Activated T-helper 1 cell treated with anti-CD3 and anti-CD28 coated beads, Interleukin-12 subunit alpha, Interleukin-12 subunit beta, Interleukin-2, Interleukin-4 antibody, amounts not matched to agents 30 ng/mL and 10 ng/mL and 1 ng/mL, durations not matched to agents 14 hours and 24 hours and 36 hours (primary cell): ENCODE results near the gene SLC30A10. TPM values are rescaled to one million over a fixed set of nuclear protein-coding genes. Genes with fewer than 3 reads are reported as not detected.
"Not testable (repeated sequence)": the region's sequence is repeated elsewhere in the genome, so short reads cannot be mapped to it uniquely, and the experiment has no call there.

ENCODE experiments used
- DNase-seq: peaks from one replicate; pipeline ENCODE4 v3.0.0; 2021; ENCODE audit warnings: low spot score
- H3K27ac Mint-ChIP-seq: one replicate; pipeline ENCODE4 v1.8.0; 2021; ENCODE audit warnings: mild to moderate bottlenecking, mixed read lengths
- H3K27me3 Mint-ChIP-seq: one replicate; pipeline ENCODE4 v1.8.0; 2022; ENCODE audit warnings: mild to moderate bottlenecking, moderate library complexity, mixed read lengths; ENCODE audit not compliant: insufficient read depth
- H3K36me3 Mint-ChIP-seq: one replicate; pipeline ENCODE4 v1.8.0; 2021; ENCODE audit warnings: low read depth, mixed read lengths
- H3K4me1 Mint-ChIP-seq: one replicate; pipeline ENCODE4 v1.8.0; 2021; ENCODE audit warnings: low read depth, mixed read lengths
- H3K4me3 Mint-ChIP-seq: one replicate; pipeline ENCODE4 v1.8.0; 2021; ENCODE audit warnings: mild to moderate bottlenecking, moderate library complexity, mixed read lengths
- H3K9me3 Mint-ChIP-seq: one replicate; pipeline ENCODE4 v1.8.0; 2021; ENCODE audit warnings: mixed read lengths
- intact Hi-C: fragments of 100-400 bp; cut with micrococcal nuclease; formaldehyde crosslinking; loops from one replicate; pipeline ENCODE4 v1.15.1; 2024
- total RNA-seq: library from RNA; stranded (reverse); gene quantifications from 2 replicates; pipeline ENCODE4 v1.2.3, GENCODE V29; 2022

SLC30A10 gene
- total RNA-seq, 1 donor from 2014 or later = not detected

DNA sequence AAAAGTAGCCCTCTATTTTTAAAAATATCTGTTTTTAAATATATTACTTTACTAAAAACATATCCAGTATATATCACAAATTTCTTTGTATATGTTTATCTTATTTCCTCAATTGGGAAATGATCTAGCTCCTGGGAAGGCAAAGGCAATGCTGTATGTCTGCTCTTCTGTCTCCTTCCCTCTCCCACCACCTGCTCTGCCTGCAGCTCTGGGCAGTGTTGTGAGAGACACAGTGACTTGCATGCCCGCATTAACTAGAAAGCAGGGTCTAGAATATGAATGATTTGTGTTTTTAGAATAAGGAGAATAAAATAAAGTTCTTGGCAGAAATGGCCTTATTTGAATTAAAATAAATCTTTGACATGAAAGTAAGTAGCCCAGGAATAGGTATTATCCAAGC is 11.1 kb downstream of the SLC30A10 start:
- DNase-seq = no peak
- intact Hi-C loops = no loop called here
- no peak overlapping the region for H3K27ac Mint-ChIP-seq
- H3K27me3 Mint-ChIP-seq = peaks cover 4% of the 10 kb centered on the region
- H3K4me3 Mint-ChIP-seq = no peak overlapping the region
- no peaks in the 10 kb centered on the region for H3K36me3 Mint-ChIP-seq
- no peaks in the 10 kb centered on the region for H3K4me1 Mint-ChIP-seq
- H3K9me3 Mint-ChIP-seq = no peaks in the 10 kb centered on the region

DNA sequence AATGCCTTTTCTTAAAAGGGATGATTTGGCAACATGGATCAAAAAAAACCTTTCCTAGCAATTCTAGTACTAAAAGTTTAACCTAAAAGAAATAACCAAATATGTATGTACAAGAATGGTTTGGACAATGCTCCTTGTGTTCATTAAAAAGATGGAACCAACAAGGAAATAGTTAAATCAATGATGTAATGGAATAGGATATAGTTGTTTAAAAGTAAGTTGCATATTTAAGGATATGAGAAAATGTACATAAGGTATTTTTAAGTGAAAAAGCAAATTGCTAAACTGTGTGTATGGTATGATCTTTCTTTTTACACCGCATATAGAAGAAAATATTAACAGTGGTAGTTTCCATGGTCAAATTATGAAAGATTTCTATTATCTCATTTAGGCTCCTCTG is 12.1 kb downstream of the SLC30A10 start:
- DNase-seq = no peak
- no peaks in the 10 kb centered on the region for H3K36me3 Mint-ChIP-seq
- H3K4me1 Mint-ChIP-seq = no peaks in the 10 kb centered on the region
- no peaks in the 10 kb centered on the region for H3K9me3 Mint-ChIP-seq
- H3K4me3 Mint-ChIP-seq = no peak overlapping the region
- intact Hi-C loops = no loop called here
- peaks cover 3% of the 10 kb centered on the region for H3K27me3 Mint-ChIP-seq
- H3K27ac Mint-ChIP-seq = no peak overlapping the region

DNA sequence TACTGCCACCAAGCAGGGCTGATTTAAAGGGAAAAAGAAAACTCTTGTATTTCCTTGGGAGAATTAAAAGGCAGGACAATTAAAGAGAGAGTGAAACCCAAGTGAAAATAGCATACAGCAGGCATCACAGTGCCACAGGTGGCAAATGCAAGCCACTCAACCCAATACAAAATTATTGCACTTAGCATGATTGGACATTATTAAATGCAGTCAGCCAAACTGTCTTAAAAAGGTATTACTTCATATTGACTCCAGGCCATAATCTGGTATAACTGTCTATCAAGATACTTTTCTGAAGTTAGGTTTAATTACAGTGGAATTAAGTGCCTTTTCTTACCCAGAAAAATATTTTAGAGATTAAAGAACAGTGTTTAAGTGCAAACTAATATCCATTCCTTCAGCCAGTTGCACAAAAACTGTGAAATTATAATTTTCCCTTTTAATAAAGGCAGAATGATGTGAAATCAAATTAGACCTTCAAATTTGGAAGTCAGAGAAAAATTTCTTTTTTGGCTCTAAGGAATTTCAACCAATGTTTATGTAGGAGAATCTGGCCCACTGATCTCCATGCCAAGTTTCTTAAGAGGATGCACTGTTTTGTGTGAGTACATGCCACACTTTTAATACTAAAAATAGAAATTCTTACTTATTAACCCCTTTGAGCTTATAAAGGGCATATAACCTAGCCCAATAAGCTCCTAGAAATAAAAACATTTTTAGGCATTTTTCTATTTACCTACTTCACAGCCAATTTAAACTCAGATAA is 15.2 kb downstream of the SLC30A10 start:
- no peak overlapping the region for H3K4me3 Mint-ChIP-seq
- no peaks in the 10 kb centered on the region for H3K27me3 Mint-ChIP-seq
- H3K27ac Mint-ChIP-seq = no peak overlapping the region
- no peaks in the 10 kb centered on the region for H3K36me3 Mint-ChIP-seq
- intact Hi-C loops = no loop called here
- no peaks in the 10 kb centered on the region for H3K9me3 Mint-ChIP-seq
- no peaks in the 10 kb centered on the region for H3K4me1 Mint-ChIP-seq
- no peak for DNase-seq

DNA sequence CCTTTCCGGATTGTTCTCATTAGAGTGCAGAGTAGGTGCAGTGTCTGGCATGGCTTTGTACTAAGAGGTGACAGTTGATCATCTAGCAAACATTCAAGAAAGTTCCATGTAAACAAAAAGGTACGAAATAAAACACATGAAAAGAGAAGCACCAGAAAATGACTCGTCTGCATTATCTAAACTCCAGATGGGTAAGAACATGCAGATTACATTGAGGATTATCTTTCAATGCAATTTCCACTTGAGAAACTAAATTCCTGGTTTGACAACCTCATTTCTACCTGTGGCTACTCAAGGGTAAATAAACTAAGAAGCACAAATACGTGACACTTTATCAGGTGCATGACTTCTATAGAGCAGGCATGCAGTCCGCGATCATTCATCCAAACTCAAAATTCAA is 17.6 kb downstream of the SLC30A10 start:
- Mint-ChIP-seq H3K27me3 (no peaks in the 10 kb centered on the region), H3K36me3 (no peaks in the 10 kb centered on the region), H3K9me3 (no peaks in the 10 kb centered on the region), H3K4me3 (no peak overlapping the region), H3K27ac (no peak overlapping the region), H3K4me1 (peaks cover 9% of the 10 kb centered on the region)
- intact Hi-C loops = no loop called here
- DNase-seq = no peak

GRCh38 chr1:219909476-219909875 is 18.9 kb downstream of the SLC30A10 start:
- Mint-ChIP-seq H3K9me3 (no peaks in the 10 kb centered on the region), H3K36me3 (no peaks in the 10 kb centered on the region), H3K27me3 (no peaks in the 10 kb centered on the region), H3K4me3 (no peak overlapping the region), H3K4me1 (peaks cover 9% of the 10 kb centered on the region), H3K27ac (no peak overlapping the region)
- DNase-seq = no peak
- intact Hi-C loops = no loop called here

GRCh38 chr1:219908170-219908569 is 20.2 kb downstream of the SLC30A10 start:
- peaks cover 9% of the 10 kb centered on the region for H3K4me1 Mint-ChIP-seq
- intact Hi-C loops = no loop called here
- no peaks in the 10 kb centered on the region for H3K27me3 Mint-ChIP-seq
- no peaks in the 10 kb centered on the region for H3K36me3 Mint-ChIP-seq
- no peak for DNase-seq
- H3K27ac Mint-ChIP-seq = no peak overlapping the region
- H3K4me3 Mint-ChIP-seq = no peak overlapping the region
- no peaks in the 10 kb centered on the region for H3K9me3 Mint-ChIP-seq

- H3K27me3 Mint-ChIP-seq = peaks cover 3% of the 10 kb centered on the region
- no peak for DNase-seq
- no peak overlapping the region for H3K27ac Mint-ChIP-seq
- no peak overlapping the region for H3K4me3 Mint-ChIP-seq
- peaks cover 9% of the 10 kb centered on the region for H3K4me1 Mint-ChIP-seq
- H3K36me3 Mint-ChIP-seq = no peaks in the 10 kb centered on the region
- H3K9me3 Mint-ChIP-seq = no peaks in the 10 kb centered on the region
- intact Hi-C loops = no loop called here
Observed at GRCh38 chr1:219907772-219908070, 20.6 kb downstream of the SLC30A10 start.

- H3K27ac Mint-ChIP-seq = no peak overlapping the region
- H3K4me1 Mint-ChIP-seq = peaks cover 9% of the 10 kb centered on the region
- H3K36me3 Mint-ChIP-seq = no peaks in the 10 kb centered on the region
- no peak overlapping the region for H3K4me3 Mint-ChIP-seq
- intact Hi-C loops = no loop called here
- H3K9me3 Mint-ChIP-seq = no peaks in the 10 kb centered on the region
- no peak for DNase-seq
- H3K27me3 Mint-ChIP-seq = peaks cover 3% of the 10 kb centered on the region
Observed at GRCh38 chr1:219906924-219907771, 21.2 kb downstream of the SLC30A10 start.

- H3K27me3 Mint-ChIP-seq, DNase-seq, H3K36me3 Mint-ChIP-seq, H3K27ac Mint-ChIP-seq, H3K4me3 Mint-ChIP-seq, H3K9me3 Mint-ChIP-seq, intact Hi-C loops, H3K4me1 Mint-ChIP-seq: not testable (repeated sequence)
Observed at GRCh38 chr1:219906565-219906923, 21.8 kb downstream of the SLC30A10 start.

DNA sequence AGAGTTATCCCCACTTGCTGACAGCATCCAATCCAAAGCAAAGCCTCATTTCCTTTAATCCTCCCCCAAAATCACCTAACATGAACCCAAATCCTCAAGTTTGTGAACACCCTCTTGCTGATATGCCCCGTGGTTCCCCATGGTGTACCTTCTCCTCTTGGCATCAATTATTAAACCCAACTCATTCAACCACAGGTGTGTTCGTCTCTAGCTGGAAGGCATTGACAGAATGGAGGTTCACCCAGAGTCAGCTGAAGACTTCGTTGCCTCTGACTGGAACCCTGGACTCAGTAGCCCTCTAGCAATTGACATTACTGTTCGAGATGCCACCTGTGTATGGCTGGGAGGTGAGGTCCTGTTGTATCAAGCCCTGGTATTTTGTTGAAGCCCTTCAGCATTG is 22.8 kb downstream of the SLC30A10 start:
- no peak overlapping the region for H3K27ac Mint-ChIP-seq
- peaks cover 3% of the 10 kb centered on the region for H3K27me3 Mint-ChIP-seq
- H3K36me3 Mint-ChIP-seq = no peaks in the 10 kb centered on the region
- no peak overlapping the region for H3K4me3 Mint-ChIP-seq
- H3K9me3 Mint-ChIP-seq = no peaks in the 10 kb centered on the region
- DNase-seq = no peak
- intact Hi-C loops = no loop called here
- peaks cover 9% of the 10 kb centered on the region for H3K4me1 Mint-ChIP-seq

DNA sequence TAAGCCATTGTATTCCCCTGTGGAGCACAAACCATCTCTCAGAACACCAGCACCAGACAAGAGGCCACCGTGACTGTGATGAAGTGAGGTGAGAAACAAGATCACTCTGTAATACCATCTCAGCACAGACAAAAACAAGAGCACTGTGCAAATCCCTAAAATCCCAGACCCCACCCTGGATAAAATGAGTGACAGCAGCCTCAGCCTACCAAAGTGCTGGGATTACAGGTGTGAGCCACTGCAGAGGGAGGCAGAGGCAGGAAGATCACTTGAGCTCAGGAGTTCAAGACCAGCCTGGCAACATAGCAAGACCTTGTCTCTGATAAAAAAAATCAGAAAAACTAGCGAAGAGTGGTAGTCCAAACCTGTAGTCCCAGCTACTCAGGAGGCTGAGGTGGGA is 23.4 kb downstream of the SLC30A10 start:
- Mint-ChIP-seq H3K27me3 (peaks cover 3% of the 10 kb centered on the region), H3K36me3 (no peaks in the 10 kb centered on the region), H3K4me1 (peaks cover 9% of the 10 kb centered on the region), H3K27ac (no peak overlapping the region), H3K4me3 (no peak overlapping the region), H3K9me3 (no peaks in the 10 kb centered on the region)
- DNase-seq = no peak
- intact Hi-C loops = no loop called here

- intact Hi-C loops = no loop called here
- H3K4me1 Mint-ChIP-seq = peaks cover 9% of the 10 kb centered on the region
- peaks cover 3% of the 10 kb centered on the region for H3K27me3 Mint-ChIP-seq
- no peak for DNase-seq
- H3K27ac Mint-ChIP-seq = no peak overlapping the region
- no peak overlapping the region for H3K4me3 Mint-ChIP-seq
- H3K36me3 Mint-ChIP-seq = no peaks in the 10 kb centered on the region
- H3K9me3 Mint-ChIP-seq = no peaks in the 10 kb centered on the region
Observed at GRCh38 chr1:219903353-219903871, 24.9 kb downstream of the SLC30A10 start.

GRCh38 chr1:219902951-219903350 is 25.4 kb downstream of the SLC30A10 start:
- H3K27me3 Mint-ChIP-seq = peaks cover 3% of the 10 kb centered on the region
- no peak overlapping the region for H3K27ac Mint-ChIP-seq

More at GRCh38 chr1:219902951-219903350, 25.4 kb downstream of the SLC30A10 start:
- Mint-ChIP-seq H3K36me3 (no peaks in the 10 kb centered on the region), H3K4me1 (peaks cover 9% of the 10 kb centered on the region), H3K9me3 (no peaks in the 10 kb centered on the region), H3K4me3 (no peak overlapping the region)
- DNase-seq = no peak
- intact Hi-C loops = no loop called here
